ENCODE results near the gene TSEN2. TPM values are rescaled to one million over a fixed set of nuclear protein-coding genes. Genes with fewer than 3 reads are reported as not detected.

The TSEN2 gene
- total and polyA plus RNA-seq, 2 of the 4 experiments (the other 2 are of a cell fraction) = 9.5 to 14.2 TPM

- Histone ChIP-seq H4K91ac (ENCODE audit: insufficient read depth, low read depth, low read length) (no peak overlapping the region; the same call in 1 of the 2 replicates), H3K23ac (ENCODE audit: low read depth, low read length) (no peak overlapping the region), H4K8ac (ENCODE audit: low read depth in 2 of 2, low read length in 2 of 2) (no peak overlapping the region; a peak in 1 of 4 replicates), H3K27me3 (ENCODE audit: control insufficient read depth, insufficient read depth, low read length) (0 out of 2 replicates have a peak, but pooled peaks cover 2% of the 10 kb centered on the region), H3K9ac (ENCODE audit: low read depth, low read length) (no peak overlapping the region), H2AFZ (replicated peaks; ENCODE audit: low read length, poor library complexity) (peak overlapping the region; percentile 82), H3K9me3 (ENCODE audit: control insufficient read depth, insufficient read depth, low read length) (no peaks in the 10 kb centered on the region), H3K56ac (ENCODE audit: extremely low read depth, insufficient read depth, low read length) (no peak overlapping the region), H2BK5ac (ENCODE audit: low read depth, low read length, poor library complexity, severe bottlenecking) (no peak overlapping the region), H4K20me1 (ENCODE audit: insufficient read depth, low read length) (no peaks in the 10 kb centered on the region), H2BK20ac (ENCODE audit: low read depth, low read length) (no peak overlapping the region), H4K5ac (ENCODE audit: low read depth, low read length) (no peak overlapping the region), H2BK15ac (ENCODE audit: low read depth, low read length) (no peak overlapping the region), H3K4me3 (ENCODE audit: insufficient read depth, low read depth, low read length) (no peak overlapping the region), H3K9me1 (ENCODE audit: insufficient read depth, low read length) (0 out of 2 replicates have a peak, but pooled peaks cover 3% of the 10 kb centered on the region), H3K79me1 (ENCODE audit: low read depth in 1 of 2, low read length in 2 of 2) (no peaks in the 10 kb centered on the region), H3K4me2 (ENCODE audit: low read depth, low read length) (no peak overlapping the region), H2AK9ac (replicated peaks; ENCODE audit: low read depth, low read length, poor library complexity) (no peak overlapping the region), H3K36me3 (ENCODE audit: control insufficient read depth, insufficient read depth, low read length) (no peaks in the 10 kb centered on the region), H3K14ac (replicated peaks; ENCODE audit: low read depth, low read length) (0 out of 2 replicates have a peak overlapping the region, but pooled peaks have one; percentile 42), H3K4ac (ENCODE audit: low read depth, low read length) (peak overlapping the region; percentile 31), H3K27ac (ENCODE audit: insufficient read depth, low read length) (no peak overlapping the region), H3K4me1 (ENCODE audit: control insufficient read depth, insufficient read depth, low read length) (peaks cover 15% of the 10 kb centered on the region), H3K18ac (ENCODE audit: low read depth, low read length) (no peak overlapping the region; the same call in 1 of the 2 replicates), H2AK5ac (ENCODE audit: low read depth, low read length) (no peak overlapping the region), H2BK120ac (ENCODE audit: low read depth, low read length) (0 out of 2 replicates have a peak overlapping the region, but pooled peaks have one; percentile 17)
- ChIA-PET CTCF (interaction anchor here (0.6 kb wide), 1 partner anchor 1084 kb away, joined by 3 read pairs; no protein-coding TSS in a partner anchor), POLR2A (ENCODE audit: unreplicated experiment) (no interaction called here)
- dilution Hi-C loops (cut with HindIII; ENCODE audit: low sequenced_read_pairs, unreplicated experiment) = no loop called here
- peak; percentile 57 for ATAC-seq (ENCODE audit: low read depth)
- intact Hi-C loops (cut with micrococcal nuclease) = no loop called here
- no TSS peak for BruUV-seq (replicated peaks)
- in situ Hi-C loops (cut with MboI; ENCODE audit: low sequenced_read_pairs) = no loop called here
- peak; percentile 45 for DNase-seq
- 4% methylated on average over 4 of the region's 21 CpGs; no CpG with 5 or more reads in 1 of the 2 experiments for WGBS, 2 experiments (ENCODE audit: extremely low coverage in 2 of 2, insufficient read length in 1 of 2)
- no peak for TF ChIP-seq USF2 (IDR thresholded peaks at IDR 0.05; ENCODE audit: low read depth, low read length)
- TF ChIP-seq SMC3 (IDR thresholded peaks at IDR 0.05; ENCODE audit: low read depth, low read length) = no peak
- TF ChIP-seq MAFK (IDR thresholded peaks at IDR 0.05; ENCODE audit: low read depth, low read length) = peak; percentile 96
- TF ChIP-seq RAD21 (IDR thresholded peaks at IDR 0.05; ENCODE audit: low read length) = no peak
- TF ChIP-seq MXI1 (IDR thresholded peaks at IDR 0.05; ENCODE audit: borderline replicate concordance, low read depth, low read length) = no peak
- TF ChIP-seq NFE2L2 (IDR thresholded peaks at IDR 0.05; ENCODE audit: low read depth, low read length) = no peak
- peak; percentile 56; the same call in 1 of the 2 replicates for TF ChIP-seq BHLHE40 (IDR thresholded peaks at IDR 0.05; ENCODE audit: low read depth, low read length)
- TF ChIP-seq POLR2A (IDR thresholded peaks at IDR 0.05; ENCODE audit: low read depth, low read length) = no peak
These were observed 43.2 kb upstream of the TSEN2 start for GRCh38 chr3:12440927-12441714.

All from IMR-90 (cell line).